ENCODE results near the gene C1S. TPM values are rescaled to one million over a fixed set of nuclear protein-coding genes. Genes with fewer than 3 reads are reported as not detected.

The C1S gene
- total and polyA plus RNA-seq, 9 of the 15 experiments (the other 6 are each of a cell fraction or from before 2014, with no cell fraction given): 0.08 to 0.84 (median 0.27) TPM

GRCh38 chr12:7018350-7019042 is 42.0 kb upstream of the C1S start, which contains the start of gene LPCAT3 (continued):
- TF ChIP-seq RBBP5 (IDR thresholded peaks at IDR 0.05; ENCODE audit: borderline replicate concordance, insufficient read depth, low read length, poor library complexity, severe bottlenecking) (no peak), ESRRB (CRISPR knock-in tag; IDR thresholded peaks at IDR 0.05; ENCODE audit: borderline replicate concordance) (no peak), ZNF431 (CRISPR knock-in tag; IDR thresholded peaks at IDR 0.05) (no peak), CCAR2 (IDR thresholded peaks at IDR 0.05; ENCODE audit: low read depth, low read length) (no peak), ZBTB26 (CRISPR knock-in tag; IDR thresholded peaks at IDR 0.05) (no peak), HDAC1 (IDR thresholded peaks at IDR 0.05) (no peak), RAD21 (CRISPR knock-in tag; conservative IDR thresholded peaks at IDR 0.05 in 1 of 2, IDR thresholded peaks at IDR 0.05 in 1 of 2) (peak; percentile 57 to 66), AFF1 (IDR thresholded peaks at IDR 0.05; ENCODE audit: low read depth in 1 of 2, partially characterized antibody in 2 of 2) (no peak), ARHGAP35 (IDR thresholded peaks at IDR 0.05; ENCODE audit: partially characterized antibody) (no peak), ATF1 (CRISPR knock-in tag; IDR thresholded peaks at IDR 0.05) (no peak), ATF1 (tag; IDR thresholded peaks at IDR 0.05) (peak; percentile 65), ZNF239 (CRISPR knock-in tag; IDR thresholded peaks at IDR 0.05) (no peak), ZNF778 (CRISPR knock-in tag; IDR thresholded peaks at IDR 0.05) (no peak), ZBTB17 (CRISPR knock-in tag; IDR thresholded peaks at IDR 0.05) (no peak), RNF219 (CRISPR knock-in tag; IDR thresholded peaks at IDR 0.05) (no peak), CEBPB (tag; IDR thresholded peaks at IDR 0.05) (no peak), CC2D1A (IDR thresholded peaks at IDR 0.05) (no peak), ZFX (CRISPR knock-in tag; IDR thresholded peaks at IDR 0.05) (no peak; the same call in 1 of the 2 replicates), E2F3 (CRISPR knock-in tag; IDR thresholded peaks at IDR 0.05) (peak; percentile 58), ZNF699 (CRISPR knock-in tag; IDR thresholded peaks at IDR 0.05; ENCODE audit: insufficient replicate concordance) (no peak), CREB1 (IDR thresholded peaks at IDR 0.05) (no peak), CREB1 (CRISPR knock-in tag; IDR thresholded peaks at IDR 0.05) (peak; percentile 44; the same call in 1 of the 2 replicates)

All from K562 (cell line).